ENCODE data around the gene GALM. TPM values are rescaled to one million over a fixed set of nuclear protein-coding genes. Genes with fewer than 3 reads are reported as not detected.
"Not testable (repeated sequence)": the region's sequence is repeated elsewhere in the genome, so short reads cannot be mapped to it uniquely, and the experiment has no call there.

The GALM gene
- total and polyA plus RNA-seq, 4 donors: 20.5 to 32.8 (median 26.1) TPM

DNA sequence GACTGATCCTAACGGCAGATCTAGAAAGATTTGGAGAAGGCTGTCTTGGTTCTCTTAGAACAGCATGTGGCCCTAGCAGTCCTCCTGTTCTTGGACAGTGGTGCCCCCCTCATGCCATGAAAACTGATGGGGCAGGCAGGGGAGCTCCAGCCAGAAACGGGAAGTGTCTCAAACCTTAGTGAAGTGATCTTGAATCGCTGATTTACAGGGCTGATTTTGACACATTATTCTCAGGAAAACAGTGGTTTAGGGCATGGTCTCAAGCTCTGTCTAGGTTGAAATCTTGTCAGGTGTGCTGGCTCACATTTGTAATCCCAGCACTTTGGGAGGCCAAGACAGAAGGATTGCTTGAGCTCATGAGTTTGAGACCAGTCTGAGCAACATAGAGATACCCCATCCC, 47.4 kb downstream of the GALM start:
- 87% methylated on average over 3 of the region's 3 CpGs for WGBS
- no peak for TF ChIP-seq HNF4A (conservative IDR thresholded peaks at IDR 0.05)
- no peak for TF ChIP-seq TAF1 (conservative IDR thresholded peaks at IDR 0.05)
- no peak for TF ChIP-seq NR2F2 (IDR thresholded peaks at IDR 0.05)
- TF ChIP-seq, protein P1, sequence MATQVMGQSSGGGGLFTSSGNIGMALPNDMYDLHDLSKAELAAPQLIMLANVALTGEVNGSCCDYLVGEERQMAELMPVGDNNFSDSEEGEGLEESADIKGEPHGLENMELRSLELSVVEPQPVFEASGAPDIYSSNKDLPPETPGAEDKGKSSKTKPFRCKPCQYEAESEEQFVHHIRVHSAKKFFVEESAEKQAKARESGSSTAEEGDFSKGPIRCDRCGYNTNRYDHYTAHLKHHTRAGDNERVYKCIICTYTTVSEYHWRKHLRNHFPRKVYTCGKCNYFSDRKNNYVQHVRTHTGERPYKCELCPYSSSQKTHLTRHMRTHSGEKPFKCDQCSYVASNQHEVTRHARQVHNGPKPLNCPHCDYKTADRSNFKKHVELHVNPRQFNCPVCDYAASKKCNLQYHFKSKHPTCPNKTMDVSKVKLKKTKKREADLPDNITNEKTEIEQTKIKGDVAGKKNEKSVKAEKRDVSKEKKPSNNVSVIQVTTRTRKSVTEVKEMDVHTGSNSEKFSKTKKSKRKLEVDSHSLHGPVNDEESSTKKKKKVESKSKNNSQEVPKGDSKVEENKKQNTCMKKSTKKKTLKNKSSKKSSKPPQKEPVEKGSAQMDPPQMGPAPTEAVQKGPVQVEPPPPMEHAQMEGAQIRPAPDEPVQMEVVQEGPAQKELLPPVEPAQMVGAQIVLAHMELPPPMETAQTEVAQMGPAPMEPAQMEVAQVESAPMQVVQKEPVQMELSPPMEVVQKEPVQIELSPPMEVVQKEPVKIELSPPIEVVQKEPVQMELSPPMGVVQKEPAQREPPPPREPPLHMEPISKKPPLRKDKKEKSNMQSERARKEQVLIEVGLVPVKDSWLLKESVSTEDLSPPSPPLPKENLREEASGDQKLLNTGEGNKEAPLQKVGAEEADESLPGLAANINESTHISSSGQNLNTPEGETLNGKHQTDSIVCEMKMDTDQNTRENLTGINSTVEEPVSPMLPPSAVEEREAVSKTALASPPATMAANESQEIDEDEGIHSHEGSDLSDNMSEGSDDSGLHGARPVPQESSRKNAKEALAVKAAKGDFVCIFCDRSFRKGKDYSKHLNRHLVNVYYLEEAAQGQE (IDR thresholded peaks at IDR 0.05): no peak
- TF ChIP-seq, protein P2, sequence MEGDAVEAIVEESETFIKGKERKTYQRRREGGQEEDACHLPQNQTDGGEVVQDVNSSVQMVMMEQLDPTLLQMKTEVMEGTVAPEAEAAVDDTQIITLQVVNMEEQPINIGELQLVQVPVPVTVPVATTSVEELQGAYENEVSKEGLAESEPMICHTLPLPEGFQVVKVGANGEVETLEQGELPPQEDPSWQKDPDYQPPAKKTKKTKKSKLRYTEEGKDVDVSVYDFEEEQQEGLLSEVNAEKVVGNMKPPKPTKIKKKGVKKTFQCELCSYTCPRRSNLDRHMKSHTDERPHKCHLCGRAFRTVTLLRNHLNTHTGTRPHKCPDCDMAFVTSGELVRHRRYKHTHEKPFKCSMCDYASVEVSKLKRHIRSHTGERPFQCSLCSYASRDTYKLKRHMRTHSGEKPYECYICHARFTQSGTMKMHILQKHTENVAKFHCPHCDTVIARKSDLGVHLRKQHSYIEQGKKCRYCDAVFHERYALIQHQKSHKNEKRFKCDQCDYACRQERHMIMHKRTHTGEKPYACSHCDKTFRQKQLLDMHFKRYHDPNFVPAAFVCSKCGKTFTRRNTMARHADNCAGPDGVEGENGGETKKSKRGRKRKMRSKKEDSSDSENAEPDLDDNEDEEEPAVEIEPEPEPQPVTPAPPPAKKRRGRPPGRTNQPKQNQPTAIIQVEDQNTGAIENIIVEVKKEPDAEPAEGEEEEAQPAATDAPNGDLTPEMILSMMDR (IDR thresholded peaks at IDR 0.05; ENCODE audit: low read depth, low read length, missing input control): no peak
- no peak for TF ChIP-seq SP1 (IDR thresholded peaks at IDR 0.05)
- no peak for TF ChIP-seq RXRA (IDR thresholded peaks at IDR 0.05)
- TF ChIP-seq YY1 (IDR thresholded peaks at IDR 0.05): no peak
- TF ChIP-seq, protein P3, sequence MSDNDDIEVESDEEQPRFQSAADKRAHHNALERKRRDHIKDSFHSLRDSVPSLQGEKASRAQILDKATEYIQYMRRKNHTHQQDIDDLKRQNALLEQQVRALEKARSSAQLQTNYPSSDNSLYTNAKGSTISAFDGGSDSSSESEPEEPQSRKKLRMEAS (IDR thresholded peaks at IDR 0.05): no peak
- no peak for TF ChIP-seq GABPA (IDR thresholded peaks at IDR 0.05 in 1 of 2, conservative IDR thresholded peaks at IDR 0.05 in 1 of 2)
- TF ChIP-seq FOXA1 (IDR thresholded peaks at IDR 0.05): no peak
- TF ChIP-seq EGR1 (IDR thresholded peaks at IDR 0.05; ENCODE audit: low read depth in 2 of 2): no peak
- no peak for TF ChIP-seq HNF4G (IDR thresholded peaks at IDR 0.05)
- TF ChIP-seq, protein P4, sequence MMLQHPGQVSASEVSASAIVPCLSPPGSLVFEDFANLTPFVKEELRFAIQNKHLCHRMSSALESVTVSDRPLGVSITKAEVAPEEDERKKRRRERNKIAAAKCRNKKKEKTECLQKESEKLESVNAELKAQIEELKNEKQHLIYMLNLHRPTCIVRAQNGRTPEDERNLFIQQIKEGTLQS (IDR thresholded peaks at IDR 0.05): no peak
- TF ChIP-seq, protein P5, sequence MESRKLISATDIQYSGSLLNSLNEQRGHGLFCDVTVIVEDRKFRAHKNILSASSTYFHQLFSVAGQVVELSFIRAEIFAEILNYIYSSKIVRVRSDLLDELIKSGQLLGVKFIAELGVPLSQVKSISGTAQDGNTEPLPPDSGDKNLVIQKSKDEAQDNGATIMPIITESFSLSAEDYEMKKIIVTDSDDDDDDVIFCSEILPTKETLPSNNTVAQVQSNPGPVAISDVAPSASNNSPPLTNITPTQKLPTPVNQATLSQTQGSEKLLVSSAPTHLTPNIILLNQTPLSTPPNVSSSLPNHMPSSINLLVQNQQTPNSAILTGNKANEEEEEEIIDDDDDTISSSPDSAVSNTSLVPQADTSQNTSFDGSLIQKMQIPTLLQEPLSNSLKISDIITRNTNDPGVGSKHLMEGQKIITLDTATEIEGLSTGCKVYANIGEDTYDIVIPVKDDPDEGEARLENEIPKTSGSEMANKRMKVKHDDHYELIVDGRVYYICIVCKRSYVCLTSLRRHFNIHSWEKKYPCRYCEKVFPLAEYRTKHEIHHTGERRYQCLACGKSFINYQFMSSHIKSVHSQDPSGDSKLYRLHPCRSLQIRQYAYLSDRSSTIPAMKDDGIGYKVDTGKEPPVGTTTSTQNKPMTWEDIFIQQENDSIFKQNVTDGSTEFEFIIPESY (IDR thresholded peaks at IDR 0.05): no peak
- TF ChIP-seq RAD21 (IDR thresholded peaks at IDR 0.05): no peak
- TF ChIP-seq JUND (IDR thresholded peaks at IDR 0.05): no peak

DNA sequence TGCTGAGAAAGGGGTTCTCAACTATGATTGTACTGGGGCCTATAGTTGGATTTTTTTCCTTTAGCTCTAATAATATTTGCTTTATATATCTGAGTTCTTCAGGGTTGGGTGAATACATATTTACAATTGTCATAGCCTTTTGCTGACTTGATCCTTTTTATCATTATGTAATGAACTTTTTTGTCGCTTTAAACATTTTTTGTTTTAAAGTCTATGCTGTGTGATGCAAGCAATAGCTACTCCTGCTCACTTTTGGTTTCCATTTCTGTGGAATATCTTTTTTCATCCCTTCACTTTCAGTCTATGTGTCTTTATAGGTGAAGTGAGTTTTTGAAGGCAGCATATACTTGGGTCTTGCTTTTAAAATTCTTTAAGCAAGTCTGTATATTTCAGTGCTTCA, 49.0 kb downstream of the GALM start:
- H3K9me3 ChIP-seq (ENCODE audit: control insufficient read depth in 4 of 4, low read length in 3 of 4); H3K27ac ChIP-seq (ENCODE audit: low read depth in 1 of 2, low read length in 2 of 2); H3K27me3 ChIP-seq (ENCODE audit: control insufficient read depth in 4 of 4, insufficient read depth in 4 of 4, low read length in 3 of 4); H3K9ac ChIP-seq (ENCODE audit: low read depth in 1 of 2, low read length in 2 of 2); H3K4me3 ChIP-seq (ENCODE audit: low read depth in 1 of 3, low read length in 3 of 3); DNase-seq (ENCODE audit: low spot score); H3K4me1 ChIP-seq (ENCODE audit: control insufficient read depth in 4 of 4, insufficient read depth in 4 of 4, low read length in 3 of 4): not testable (repeated sequence)
- H3K36me3 ChIP-seq (ENCODE audit: control insufficient read depth in 4 of 4, insufficient read depth in 3 of 4, low read depth in 1 of 4, low read length in 3 of 4): peaks cover 3 to 17% (median 7%) of the 10 kb centered on the region in 4 donors
- 72% methylated on average over 1 of the region's 1 CpG for WGBS

More for the DNA sequence above, 47.4 kb downstream of the GALM start:
- DNase-seq (ENCODE audit: low spot score): no peak
- Histone ChIP-seq H3K36me3 (ENCODE audit: control insufficient read depth in 4 of 4, insufficient read depth in 3 of 4, low read depth in 1 of 4, low read length in 3 of 4) (peaks cover 3 to 20% (median 8%) of the 10 kb centered on the region in 4 donors), H3K9ac (ENCODE audit: low read depth in 1 of 2, low read length in 2 of 2) (no peak overlapping the region), H3K27ac (ENCODE audit: low read depth in 1 of 2, low read length in 2 of 2) (no peak overlapping the region), H3K27me3 (ENCODE audit: control insufficient read depth in 4 of 4, insufficient read depth in 4 of 4, low read length in 3 of 4) (no peaks in the 10 kb centered on the region), H3K4me3 (ENCODE audit: low read depth in 1 of 3, low read length in 3 of 3) (no peak overlapping the region), H3K4me1 (ENCODE audit: control insufficient read depth in 4 of 4, insufficient read depth in 4 of 4, low read length in 3 of 4) (no peaks in the 10 kb centered on the region), H3K9me3 (ENCODE audit: control insufficient read depth in 4 of 4, low read length in 3 of 4) (no peaks in the 10 kb centered on the region)

Data from liver (tissue), 9 donors.